Endothelial cell (in vitro differentiated cells): ENCODE results near the gene CTR9. TPM values are rescaled to one million over a fixed set of nuclear protein-coding genes. Genes with fewer than 3 reads are reported as not detected.

Experiments used
- DNase-seq: peaks from one replicate; pipeline ENCODE4 v3.0.0; 2021; ENCODE audit warnings: low spot score
- H3K27ac Mint-ChIP-seq: one replicate; pipeline ENCODE4 v1.8.0; 2021; ENCODE audit warnings: mixed read lengths, inconsistent platforms; ENCODE audit not compliant: unreplicated experiment
- H3K27me3 Mint-ChIP-seq: one replicate; pipeline ENCODE4 v1.8.0; 2021; ENCODE audit warnings: mild to moderate bottlenecking, moderate library complexity, mixed read lengths, inconsistent platforms; ENCODE audit not compliant: unreplicated experiment
- H3K36me3 Mint-ChIP-seq: one replicate; pipeline ENCODE4 v1.8.0; 2021; ENCODE audit warnings: mild to moderate bottlenecking, low read depth, mixed read lengths, inconsistent platforms; ENCODE audit not compliant: unreplicated experiment
- H3K4me1 Mint-ChIP-seq: one replicate; pipeline ENCODE4 v1.8.0; 2021; ENCODE audit warnings: mild to moderate bottlenecking, mixed read lengths, inconsistent platforms; ENCODE audit not compliant: unreplicated experiment
- H3K4me3 Mint-ChIP-seq: one replicate; pipeline ENCODE4 v1.8.0; 2021; ENCODE audit warnings: mild to moderate bottlenecking, mixed read lengths, inconsistent platforms; ENCODE audit not compliant: unreplicated experiment
- H3K9me3 Mint-ChIP-seq: one replicate; pipeline ENCODE4 v1.8.0; 2021; ENCODE audit warnings: mixed read lengths, inconsistent platforms; ENCODE audit not compliant: unreplicated experiment
- CTCF ChIP-seq: fragments of 200-600 bp; sonication (generic); IDR thresholded peaks from one replicate; pipeline ENCODE4 v1.5.0; 2021; ENCODE audit warnings: antibody characterized with exemption; ENCODE audit not compliant: unreplicated experiment
- total RNA-seq: library from RNA; stranded (reverse); fragmentation: NEBNext Ultra II Directional; extraction: Animal tissue kit (Norgen Biotek cat#: 25700); gene quantifications from one replicate; pipeline ENCODE4 v1.2.1, GENCODE V29; 2021; ENCODE audit not compliant: unreplicated experiment

The CTR9 gene
- total RNA-seq, 1 donor from 2014 or later: 43.5 TPM

- no peaks in the 10 kb centered on the region for H3K36me3 Mint-ChIP-seq
- H3K4me3 Mint-ChIP-seq: no peak overlapping the region
- peaks cover 3% of the 10 kb centered on the region for H3K4me1 Mint-ChIP-seq
- no peak for DNase-seq
- no peaks in the 10 kb centered on the region for H3K27me3 Mint-ChIP-seq
- no peaks in the 10 kb centered on the region for H3K9me3 Mint-ChIP-seq
- no peak overlapping the region for H3K27ac Mint-ChIP-seq
- no peak for TF ChIP-seq CTCF
These were observed 8.4 kb upstream of the CTR9 start for GRCh38 chr11:10742460-10743208.

- H3K27me3 Mint-ChIP-seq: no peaks in the 10 kb centered on the region
- no peak for DNase-seq
- no peaks in the 10 kb centered on the region for H3K36me3 Mint-ChIP-seq
- H3K4me3 Mint-ChIP-seq: no peak overlapping the region
- H3K27ac Mint-ChIP-seq: no peak overlapping the region
- no peaks in the 10 kb centered on the region for H3K9me3 Mint-ChIP-seq
- H3K4me1 Mint-ChIP-seq: no peaks in the 10 kb centered on the region
- TF ChIP-seq CTCF: no peak
These were observed 7.6 kb upstream of the CTR9 start for GRCh38 chr11:10743354-10744000.

DNA sequence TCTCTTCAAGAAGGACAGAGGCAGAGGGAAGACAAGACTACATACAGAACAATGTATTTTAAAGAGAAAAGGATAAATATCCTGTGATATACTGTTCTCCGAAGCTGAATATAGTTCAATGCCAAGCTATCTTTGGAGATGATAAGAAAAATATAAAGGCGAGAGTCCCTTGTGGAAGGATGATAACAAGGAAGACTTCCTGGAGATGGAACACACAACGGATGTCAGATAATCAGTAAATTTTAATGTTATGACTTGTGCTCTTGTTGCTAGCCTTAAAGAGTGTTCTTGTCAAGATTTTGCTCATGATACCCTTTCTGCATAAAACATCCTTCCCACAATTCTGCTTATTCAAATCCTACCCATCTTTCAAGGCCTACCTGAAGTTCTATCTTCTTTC is 6.8 kb upstream of the CTR9 start:
- Mint-ChIP-seq H3K27ac (no peak overlapping the region), H3K9me3 (no peaks in the 10 kb centered on the region), H3K36me3 (no peaks in the 10 kb centered on the region), H3K4me3 (no peak overlapping the region), H3K4me1 (no peaks in the 10 kb centered on the region), H3K27me3 (no peaks in the 10 kb centered on the region)
- TF ChIP-seq CTCF: no peak
- DNase-seq: no peak

DNA sequence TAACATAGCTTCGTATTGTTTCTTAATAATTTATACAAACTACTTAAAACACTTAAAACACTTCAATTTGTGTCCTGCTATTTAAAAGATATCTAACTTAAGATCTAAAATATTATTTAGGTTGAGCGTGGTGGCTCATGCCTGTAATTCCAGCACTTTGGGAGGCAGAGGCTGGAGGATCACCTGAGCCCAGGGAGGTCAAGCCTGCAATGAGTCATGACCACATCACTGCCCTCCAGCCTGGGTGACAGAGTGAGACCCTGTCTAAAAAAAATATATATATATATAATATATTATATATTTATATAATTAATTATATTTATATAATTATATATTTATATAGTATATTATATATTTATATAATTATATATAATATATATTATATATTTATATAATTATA is 4.2 kb upstream of the CTR9 start:
- no peaks in the 10 kb centered on the region for H3K4me1 Mint-ChIP-seq
- DNase-seq: no peak
- no peak for TF ChIP-seq CTCF
- no peaks in the 10 kb centered on the region for H3K36me3 Mint-ChIP-seq
- no peak overlapping the region for H3K27ac Mint-ChIP-seq
- H3K27me3 Mint-ChIP-seq: peaks cover 3% of the 10 kb centered on the region
- H3K9me3 Mint-ChIP-seq: no peaks in the 10 kb centered on the region
- H3K4me3 Mint-ChIP-seq: no peak overlapping the region

DNA sequence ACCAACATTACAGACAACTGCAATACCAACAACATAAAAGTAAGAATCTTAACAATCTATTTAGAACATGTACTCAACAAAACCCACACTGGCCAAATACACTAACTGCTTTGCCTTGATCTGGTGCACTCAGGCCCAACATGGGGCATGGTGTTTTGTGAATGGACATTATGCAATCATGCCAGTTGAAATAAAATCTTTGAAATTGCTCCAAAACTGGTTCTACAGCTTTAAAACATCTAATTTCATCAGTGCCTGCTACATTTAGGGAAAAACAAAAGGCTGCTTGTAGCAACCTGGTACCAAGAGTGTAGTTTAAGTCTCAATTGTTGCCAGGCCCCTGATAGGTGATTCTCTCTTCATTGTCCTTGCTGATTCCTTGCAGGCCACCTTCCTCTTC is 3.3 kb upstream of the CTR9 start:
- Mint-ChIP-seq H3K4me3 (no peak overlapping the region), H3K36me3 (no peaks in the 10 kb centered on the region), H3K9me3 (no peaks in the 10 kb centered on the region), H3K4me1 (peaks cover 4% of the 10 kb centered on the region), H3K27me3 (peaks cover 3% of the 10 kb centered on the region), H3K27ac (no peak overlapping the region)
- no peak for DNase-seq
- TF ChIP-seq CTCF: no peak
